HepG2 (cell line): ENCODE results near the gene BEGAIN.

Experiments
- ARNT ChIP-seq: fragments of 450-650 bp; IDR thresholded peaks from 2 replicates; pipeline ENCODE4 v1.6.1; 2017
- POLR2AphosphoS2 ChIP-seq: IDR thresholded peaks from 2 replicates; pipeline ENCODE4 v1.6.1; 2011; ENCODE audit warnings: low read depth, low read length, improper control_type of control experiment

DNA sequence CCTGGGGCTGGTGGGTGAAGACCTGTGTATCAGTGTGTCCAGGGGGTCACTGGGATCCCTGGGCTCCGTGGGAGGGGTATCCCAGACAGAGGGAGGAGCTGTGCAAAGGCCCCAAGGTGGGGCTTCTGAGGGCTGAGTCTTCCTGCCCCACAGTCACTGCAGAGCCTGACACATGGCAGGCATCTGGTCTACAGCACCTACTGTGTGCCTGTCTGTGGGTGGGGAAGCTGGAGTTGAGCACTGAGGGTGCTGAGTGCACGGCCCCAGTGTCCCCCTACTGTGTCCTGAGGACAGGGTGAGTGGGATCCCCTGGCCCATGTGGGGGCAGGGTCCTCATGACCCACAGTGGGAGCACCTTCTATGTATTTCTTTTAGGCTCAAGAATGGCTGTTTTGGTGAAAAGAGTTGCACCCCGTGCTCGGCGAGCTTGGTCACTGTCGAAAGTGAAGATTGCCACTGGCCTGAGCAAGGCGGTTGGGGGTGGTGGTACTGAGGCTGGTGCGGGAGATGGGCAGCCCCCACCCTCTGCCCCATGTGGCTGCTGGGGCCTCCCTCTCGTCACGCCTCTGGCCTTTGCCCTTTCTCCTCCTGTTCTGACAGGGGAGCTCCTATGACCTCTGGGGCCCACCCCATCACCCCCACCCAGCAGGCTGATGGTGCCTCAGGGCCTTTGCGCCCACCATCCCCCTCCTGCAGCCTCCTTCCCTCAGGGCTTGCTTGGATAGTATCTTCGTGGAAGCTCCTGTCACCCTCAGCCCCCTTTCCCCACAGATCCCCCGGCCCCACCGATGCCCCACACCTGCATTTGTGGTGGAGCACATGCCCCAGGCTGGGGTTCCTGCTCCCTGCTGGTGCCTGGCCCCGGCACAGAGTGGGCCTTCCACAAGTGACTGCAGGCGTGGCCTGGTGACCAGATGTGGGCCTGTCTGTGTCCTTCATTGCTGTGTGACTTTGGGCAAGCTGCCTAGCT is 55.8 kb downstream of the BEGAIN start:
- TF ChIP-seq POLR2AphosphoS2: no peak
- no peak for TF ChIP-seq ARNT
